IPS-18a (cell line): ENCODE measurements around the gene CNIH2.

Experiments used
- H3K27ac ChIP-seq: one replicate; pipeline ENCODE4 v1.5.1; 2013; ENCODE audit warnings: low read length
- H3K27me3 ChIP-seq: one replicate; pipeline ENCODE4 v1.6.1; 2013; ENCODE audit warnings: mild to moderate bottlenecking, low read length; ENCODE audit not compliant: control insufficient read depth, insufficient read depth
- H3K36me3 ChIP-seq: one replicate; pipeline ENCODE4 v1.6.1; 2013; ENCODE audit warnings: low read depth, low read length; ENCODE audit not compliant: control insufficient read depth
- H3K4me1 ChIP-seq: one replicate; pipeline ENCODE4 v1.6.1; 2013; ENCODE audit warnings: low read depth, low read length; ENCODE audit not compliant: control insufficient read depth
- H3K4me3 ChIP-seq: one replicate; pipeline ENCODE4 v1.5.1; 2013; ENCODE audit warnings: low read length
- H3K9ac ChIP-seq: one replicate; pipeline ENCODE4 v1.6.1; 2013; ENCODE audit warnings: mild to moderate bottlenecking, low read length, moderate library complexity
- H3K9me3 ChIP-seq: one replicate; pipeline ENCODE4 v1.6.1; 2013; ENCODE audit warnings: low read depth, low read length; ENCODE audit not compliant: control insufficient read depth

CNIH2 gene

GRCh38 chr11:66312549-66313320 is 34.8 kb downstream of the CNIH2 start:
- Histone ChIP-seq H3K4me3 (peak overlapping the region; percentile 69), H3K4me1 (peaks cover 12% of the 10 kb centered on the region), H3K27me3 (no peaks in the 10 kb centered on the region), H3K9me3 (no peaks in the 10 kb centered on the region), H3K9ac (peak overlapping the region; percentile 28), H3K36me3 (no peaks in the 10 kb centered on the region), H3K27ac (no peak overlapping the region)

GRCh38 chr11:66313321-66314185 is 35.6 kb downstream of the CNIH2 start:
- H3K9me3 ChIP-seq = no peaks in the 10 kb centered on the region
- H3K27me3 ChIP-seq = no peaks in the 10 kb centered on the region
- no peak overlapping the region for H3K27ac ChIP-seq
- no peaks in the 10 kb centered on the region for H3K36me3 ChIP-seq
- H3K4me3 ChIP-seq = peak overlapping the region; percentile 65
- peaks cover 20% of the 10 kb centered on the region for H3K4me1 ChIP-seq
- peak overlapping the region; percentile 28 for H3K9ac ChIP-seq

GRCh38 chr11:66314186-66314501 is 36.2 kb downstream of the CNIH2 start:
- no peak overlapping the region for H3K27ac ChIP-seq
- no peaks in the 10 kb centered on the region for H3K36me3 ChIP-seq
- H3K4me1 ChIP-seq = peaks cover 20% of the 10 kb centered on the region
- no peak overlapping the region for H3K9ac ChIP-seq
- H3K4me3 ChIP-seq = no peak overlapping the region
- H3K27me3 ChIP-seq = no peaks in the 10 kb centered on the region
- H3K9me3 ChIP-seq = no peaks in the 10 kb centered on the region

GRCh38 chr11:66314561-66315497 is 36.9 kb downstream of the CNIH2 start:
- H3K9me3 ChIP-seq = no peaks in the 10 kb centered on the region
- H3K9ac ChIP-seq = no peak overlapping the region
- H3K4me1 ChIP-seq = peaks cover 20% of the 10 kb centered on the region
- no peak overlapping the region for H3K4me3 ChIP-seq
- H3K36me3 ChIP-seq = no peaks in the 10 kb centered on the region
- no peak overlapping the region for H3K27ac ChIP-seq
- H3K27me3 ChIP-seq = no peaks in the 10 kb centered on the region

- Histone ChIP-seq H3K4me3 (no peak overlapping the region), H3K4me1 (peaks cover 20% of the 10 kb centered on the region), H3K9ac (no peak overlapping the region), H3K36me3 (no peaks in the 10 kb centered on the region), H3K9me3 (no peaks in the 10 kb centered on the region), H3K27me3 (no peaks in the 10 kb centered on the region), H3K27ac (no peak overlapping the region)
These were observed 37.5 kb downstream of the CNIH2 start for GRCh38 chr11:66315498-66315885.

- Histone ChIP-seq H3K27ac (no peak overlapping the region), H3K36me3 (no peaks in the 10 kb centered on the region), H3K4me1 (peaks cover 20% of the 10 kb centered on the region), H3K9ac (no peak overlapping the region), H3K9me3 (no peaks in the 10 kb centered on the region), H3K27me3 (no peaks in the 10 kb centered on the region), H3K4me3 (no peak overlapping the region)
These were observed 38.2 kb downstream of the CNIH2 start for GRCh38 chr11:66315921-66316811.

- Histone ChIP-seq H3K36me3 (no peaks in the 10 kb centered on the region), H3K27ac (peak within 1 kb of the TSS; percentile 39), H3K9ac (peak within 1 kb of the TSS; percentile 22), H3K9me3 (no peaks in the 10 kb centered on the region), H3K4me3 (no peak within 1 kb of the TSS), H3K4me1 (peaks cover 20% of the 10 kb centered on the region), H3K27me3 (no peaks in the 10 kb centered on the region)
These were observed 38.9 kb downstream of the CNIH2 start, which contains the start of gene CD248 for GRCh38 chr11:66316849-66317251. Gene CD248, minus strand, starts transcription at chr11:66317044. Its CDS starts 17 bp downstream, at chr11:66317027.

DNA sequence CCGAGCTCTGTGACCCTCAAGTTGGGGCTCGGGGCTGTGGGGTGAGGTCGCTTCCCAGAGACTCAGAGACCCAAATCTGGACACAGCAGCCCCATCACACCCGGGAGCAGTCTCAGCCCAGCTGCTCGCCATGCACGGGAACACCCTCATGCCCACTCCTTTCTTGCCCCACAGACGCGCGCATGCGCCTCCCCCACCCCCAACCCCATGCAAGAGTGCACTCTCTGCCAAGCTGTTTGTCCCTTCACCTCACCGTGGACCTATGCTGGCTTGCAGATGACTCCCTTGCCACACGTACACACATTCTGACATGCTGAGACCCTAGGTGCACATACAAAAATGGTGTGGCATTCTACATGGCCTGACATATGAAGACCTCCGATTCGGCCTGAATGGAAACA is 39.3 kb downstream of the CNIH2 start:
- Histone ChIP-seq H3K27me3 (no peaks in the 10 kb centered on the region), H3K9ac (peak overlapping the region; percentile 22), H3K4me3 (no peak overlapping the region), H3K9me3 (no peaks in the 10 kb centered on the region), H3K4me1 (peaks cover 20% of the 10 kb centered on the region), H3K36me3 (no peaks in the 10 kb centered on the region), H3K27ac (peak overlapping the region; percentile 39)

- Histone ChIP-seq H3K9me3 (no peaks in the 10 kb centered on the region), H3K4me3 (no peak overlapping the region), H3K36me3 (no peaks in the 10 kb centered on the region), H3K4me1 (peaks cover 20% of the 10 kb centered on the region), H3K9ac (peak overlapping the region; percentile 22), H3K27me3 (no peaks in the 10 kb centered on the region), H3K27ac (peak overlapping the region; percentile 39)
These were observed 40.0 kb downstream of the CNIH2 start for GRCh38 chr11:66317723-66318599.

- no peaks in the 10 kb centered on the region for H3K9me3 ChIP-seq
- H3K4me3 ChIP-seq = no peak overlapping the region
- no peak overlapping the region for H3K27ac ChIP-seq
- no peaks in the 10 kb centered on the region for H3K36me3 ChIP-seq
- H3K27me3 ChIP-seq = no peaks in the 10 kb centered on the region
- H3K4me1 ChIP-seq = peaks cover 19% of the 10 kb centered on the region
- H3K9ac ChIP-seq = no peak overlapping the region
These were observed 40.6 kb downstream of the CNIH2 start for GRCh38 chr11:66318600-66318970.
